Neural cell (in vitro differentiated cells): ENCODE data around the gene INSIG1. TPM values are rescaled to one million over a fixed set of nuclear protein-coding genes. Genes with fewer than 3 reads are reported as not detected.
A peak's percentile ranks its signal among the peaks of the same experiment; 100 is the strongest.

Experiments
- H2AFZ ChIP-seq: fragments of 200-600, 300-800 bp; sonication (generic), shearing (Covaris generic); 2 replicates; pipeline ENCODE4 v1.6.0; 2014; ENCODE audit warnings: low read depth, mild to moderate bottlenecking, antibody characterized with exemption, low read length, moderate library complexity
- H3F3A ChIP-seq: fragments of 200-600 bp; shearing (Covaris generic); 2 replicates; pipeline ENCODE4 v1.6.1; 2016; ENCODE audit warnings: mild to moderate bottlenecking, moderate library complexity, mixed read lengths, antibody characterized with exemption, low read length; ENCODE audit not compliant: insufficient read depth, poor library complexity, severe bottlenecking
- H3K27ac ChIP-seq: fragments of 200-600, 300-800 bp; sonication (generic), shearing (Covaris generic); 2 replicates; pipeline ENCODE4 v1.5.1; 2014; ENCODE audit warnings: mild to moderate bottlenecking, low read length, moderate library complexity
- H3K27me3 ChIP-seq: fragments of 300-800, 200-600 bp; sonication (generic), shearing (Covaris generic); 2 replicates; pipeline ENCODE4 v1.6.0; 2014; ENCODE audit warnings: mild to moderate bottlenecking, low read depth, low read length, moderate library complexity; ENCODE audit not compliant: insufficient read depth
- H3K36me3 ChIP-seq: fragments of 300-800, 200-600 bp; sonication (generic), shearing (Covaris generic); 2 replicates; pipeline ENCODE4 v1.5.1; 2014; ENCODE audit warnings: mild to moderate bottlenecking, antibody characterized with exemption, low read length, moderate library complexity; ENCODE audit not compliant: insufficient read depth
- H3K4me2 ChIP-seq: fragments of 300-800, 200-600 bp; sonication (generic), shearing (Covaris generic); 2 replicates; pipeline ENCODE4 v1.6.0; 2014; ENCODE audit warnings: mild to moderate bottlenecking, low read length
- H3K4me3 ChIP-seq: fragments of 300-800, 200-600 bp; sonication (generic), shearing (Covaris generic); 2 replicates; pipeline ENCODE4 v1.5.1; 2014; ENCODE audit warnings: mild to moderate bottlenecking, low read length, moderate library complexity
- H3K79me2 ChIP-seq: fragments of 200-600 bp; shearing (Covaris generic); replicated peaks from 2 replicates; pipeline ENCODE4 v1.6.0; 2014; ENCODE audit warnings: mild to moderate bottlenecking, low read length, moderate library complexity; ENCODE audit not compliant: insufficient read depth
- H3K9ac ChIP-seq: fragments of 300-800, 200-600 bp; sonication (generic), shearing (Covaris generic); 2 replicates; pipeline ENCODE4 v1.6.1; 2016; ENCODE audit warnings: mild to moderate bottlenecking, low read length, mixed read lengths
- H3K9me2 ChIP-seq: fragments of 200-600 bp; shearing (Covaris generic); 2 replicates; pipeline ENCODE4 v1.6.1; 2016; ENCODE audit warnings: mild to moderate bottlenecking, low read length, mixed read lengths; ENCODE audit not compliant: insufficient read depth
- H3K9me3 ChIP-seq: fragments of 200-600, 300-800 bp; sonication (generic), shearing (Covaris generic); 2 replicates; pipeline ENCODE4 v1.6.1; 2016; ENCODE audit warnings: mild to moderate bottlenecking, mixed run types, low read length, moderate library complexity, mixed read lengths
- H4K20me1 ChIP-seq: fragments of 200-600 bp; shearing (Covaris generic); 2 replicates; pipeline ENCODE4 v1.6.1; 2016; ENCODE audit warnings: mild to moderate bottlenecking, mixed run types; ENCODE audit not compliant: insufficient read depth
- CTCF ChIP-seq: fragments of 450-650 bp; IDR thresholded peaks from 2 replicates; pipeline ENCODE4 v1.5.1; 2014; ENCODE audit warnings: antibody characterized with exemption, mild to moderate bottlenecking, moderate library complexity; ENCODE audit not compliant: poor library complexity, severe bottlenecking
- EP300 ChIP-seq: fragments of 450-650 bp; conservative IDR thresholded peaks from 2 replicates; pipeline ENCODE4 v1.6.1; 2014; ENCODE audit warnings: antibody characterized with exemption, mild to moderate bottlenecking, moderate library complexity; ENCODE audit not compliant: poor library complexity, severe bottlenecking
- EZH2 ChIP-seq: fragments of 200-600, 300-800 bp; shearing (Covaris generic), sonication (generic); IDR thresholded peaks from 2 replicates; pipeline ENCODE4 v1.6.1; 2014; ENCODE audit warnings: antibody characterized with exemption, low read length, borderline replicate concordance, mild to moderate bottlenecking; ENCODE audit not compliant: insufficient read depth, poor library complexity, severe bottlenecking
- MXI1 ChIP-seq: fragments of 450-650 bp; conservative IDR thresholded peaks from 2 replicates; pipeline ENCODE4 v1.6.1; 2014; ENCODE audit warnings: antibody characterized with exemption, mild to moderate bottlenecking; ENCODE audit not compliant: poor library complexity, severe bottlenecking
- POLR2AphosphoS5 ChIP-seq: IDR thresholded peaks from 2 replicates; pipeline ENCODE4 v1.6.1; 2012
- RAD21 ChIP-seq: fragments of 450-650 bp; conservative IDR thresholded peaks from 2 replicates; pipeline ENCODE4 v1.6.1; 2014; ENCODE audit warnings: antibody characterized with exemption, mild to moderate bottlenecking, moderate library complexity
- REST ChIP-seq: IDR thresholded peaks from 2 replicates; pipeline ENCODE4 v1.6.1; 2012; ENCODE audit warnings: borderline replicate concordance
- SMC3 ChIP-seq: fragments of 450-650 bp; conservative IDR thresholded peaks from 2 replicates; pipeline ENCODE4 v1.6.1; 2014; ENCODE audit warnings: antibody characterized with exemption, mild to moderate bottlenecking, moderate library complexity; ENCODE audit not compliant: poor library complexity
- TAF1 ChIP-seq: IDR thresholded peaks from 2 replicates; pipeline ENCODE4 v1.6.1; 2012; ENCODE audit warnings: low read depth
- polyA plus RNA-seq: library from polyadenylated mRNA; depleted of rRNA; stranded (reverse); fragments of >200 nt; gene quantifications from 2 replicates; pipeline ENCODE4 v1.2.3, GENCODE V29; 2014

Gene INSIG1
- polyA plus RNA-seq, 1 donor from 2014 or later = 71.0 TPM

- Histone ChIP-seq H2AFZ (no peak overlapping the region), H3K27ac (no peak overlapping the region), H3F3A (no peaks in the 10 kb centered on the region), H3K4me3 (no peak overlapping the region), H3K9me2 (no peaks in the 10 kb centered on the region), H3K79me2 (peaks cover 14% of the 10 kb centered on the region), H3K9ac (no peak overlapping the region), H4K20me1 (no peaks in the 10 kb centered on the region), H3K36me3 (no peaks in the 10 kb centered on the region), H3K27me3 (no peaks in the 10 kb centered on the region), H3K4me2 (no peak overlapping the region), H3K9me3 (peaks cover 3% of the 10 kb centered on the region)
- TF ChIP-seq MXI1 (no peak), POLR2AphosphoS5 (no peak), RAD21 (no peak), SMC3 (no peak), EP300 (no peak), EZH2 (no peak), CTCF (no peak), TAF1 (no peak), REST (no peak)
These were observed 2.2 kb upstream of the INSIG1 start for GRCh38 chr7:155295511-155295910.

GRCh38 chr7:155296006-155296787 is 1.5 kb upstream of the INSIG1 start:
- peaks cover 21% of the 10 kb centered on the region for H3K79me2 ChIP-seq
- H3K9me2 ChIP-seq = no peaks in the 10 kb centered on the region
- no peaks in the 10 kb centered on the region for H3K36me3 ChIP-seq
- no peaks in the 10 kb centered on the region for H4K20me1 ChIP-seq
- H2AFZ ChIP-seq = peak overlapping the region; percentile 25
- peaks cover 3% of the 10 kb centered on the region for H3K9me3 ChIP-seq
- TF ChIP-seq REST (no peak), EZH2 (no peak), POLR2AphosphoS5 (no peak), RAD21 (no peak), CTCF (no peak)
- peak overlapping the region; percentile 79 for H3K9ac ChIP-seq
- H3K27me3 ChIP-seq = no peaks in the 10 kb centered on the region
- peak overlapping the region; percentile 67 for H3K4me3 ChIP-seq
- no peak overlapping the region for H3K4me2 ChIP-seq
- H3F3A ChIP-seq = no peaks in the 10 kb centered on the region
- H3K27ac ChIP-seq = peak overlapping the region; percentile 86
